ENCODE results near the gene HCN1. TPM values are rescaled to one million over a fixed set of nuclear protein-coding genes. Genes with fewer than 3 reads are reported as not detected.

Gene HCN1
- total RNA-seq, 1 experiment from 2014 or later: not detected

- DNase-seq (ENCODE audit: low read depth): no peak
- in situ Hi-C loops (cut with HindIII; ENCODE audit: low pct_unique_long_range_greater_than_20kb, low sequenced_read_pairs): no loop called here
Observed at GRCh38 chr5:45252978-45253377, 443.2 kb downstream of the HCN1 start.

GRCh38 chr5:45252541-45252940 is 443.6 kb downstream of the HCN1 start:
- in situ Hi-C loops (cut with HindIII; ENCODE audit: low pct_unique_long_range_greater_than_20kb, low sequenced_read_pairs): no loop called here
- no peak for DNase-seq (ENCODE audit: low read depth)

GRCh38 chr5:45225571-45226031 is 470.6 kb downstream of the HCN1 start:
- no peak for DNase-seq (ENCODE audit: low read depth)
- in situ Hi-C loops (cut with HindIII; ENCODE audit: low pct_unique_long_range_greater_than_20kb, low sequenced_read_pairs): no loop called here

GRCh38 chr5:45205403-45205961 is 490.7 kb downstream of the HCN1 start:
- DNase-seq (ENCODE audit: low read depth): no peak
- in situ Hi-C loops (cut with HindIII; ENCODE audit: low pct_unique_long_range_greater_than_20kb, low sequenced_read_pairs): no loop called here
